NCI-H1092 treated with DMSO at 0.1 percent for 48 hours (cell line): ENCODE results near the gene WDR45B.
"Not testable (repeated sequence)": the region's sequence is repeated elsewhere in the genome, so short reads cannot be mapped to it uniquely, and the experiment has no call there.

Source experiments
- DNase-seq: peaks from one replicate; lab custom pipeline; 2025; lab: John Stamatoyannopoulos, UW

WDR45B gene

DNA sequence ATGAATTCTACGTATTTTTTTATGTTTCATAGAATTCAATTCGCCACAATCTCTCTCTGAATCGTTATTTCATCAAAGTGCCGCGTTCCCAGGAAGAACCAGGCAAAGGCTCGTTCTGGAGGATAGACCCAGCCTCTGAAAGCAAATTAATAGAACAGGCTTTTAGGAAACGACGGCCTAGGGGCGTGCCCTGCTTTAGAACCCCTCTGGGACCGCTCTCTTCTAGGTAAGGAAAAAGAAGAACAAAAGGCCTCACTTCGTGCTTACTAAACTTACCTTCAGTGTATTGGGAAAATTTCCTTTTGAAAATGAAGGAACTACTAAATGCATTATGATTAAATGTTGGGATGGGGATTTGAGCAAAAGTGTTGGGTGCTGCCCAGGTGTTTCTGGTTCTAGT, 65.5 kb downstream of the WDR45B start:
- no peak for DNase-seq

DNA sequence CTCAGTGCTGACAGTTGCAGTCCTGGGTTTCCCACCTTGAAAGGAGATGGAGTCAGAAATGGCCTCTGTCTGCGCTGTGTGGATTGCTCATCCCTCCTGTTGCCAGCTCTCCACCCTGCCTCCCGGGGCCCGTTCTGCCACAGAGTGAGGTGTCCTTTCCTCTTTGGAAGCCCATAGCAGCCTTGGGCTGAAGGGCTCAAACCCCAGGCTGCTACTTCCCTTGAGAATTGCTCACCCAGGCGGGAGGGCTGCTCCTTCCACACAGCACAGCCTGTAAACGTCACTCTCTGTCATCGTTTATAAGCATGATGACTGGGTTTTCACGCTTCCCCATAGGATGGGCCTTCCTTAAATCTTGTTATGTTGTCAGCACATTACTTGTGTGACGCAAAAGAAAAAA, 66.0 kb downstream of the WDR45B start:
- DNase-seq, result no peak

DNA sequence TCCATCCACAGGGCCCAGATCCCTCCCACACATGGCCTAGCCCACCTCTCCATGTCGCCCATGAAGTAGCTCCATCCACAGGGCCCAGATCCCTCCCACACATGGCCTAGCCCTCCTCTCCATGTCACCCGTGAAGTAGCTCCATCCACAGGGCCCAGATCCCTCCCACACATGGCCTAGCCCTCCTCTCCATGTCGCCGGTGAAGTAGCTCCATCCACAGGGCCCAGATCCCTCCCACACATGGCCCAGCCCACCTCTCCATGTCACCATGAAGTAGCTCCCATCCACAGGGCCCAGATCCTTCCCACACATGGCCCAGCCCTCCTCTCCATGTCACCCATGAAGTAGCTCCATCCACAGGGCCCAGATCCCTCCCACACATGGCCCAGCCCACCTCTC, 68.3 kb downstream of the WDR45B start:
- DNase-seq, result not testable (repeated sequence)

DNA sequence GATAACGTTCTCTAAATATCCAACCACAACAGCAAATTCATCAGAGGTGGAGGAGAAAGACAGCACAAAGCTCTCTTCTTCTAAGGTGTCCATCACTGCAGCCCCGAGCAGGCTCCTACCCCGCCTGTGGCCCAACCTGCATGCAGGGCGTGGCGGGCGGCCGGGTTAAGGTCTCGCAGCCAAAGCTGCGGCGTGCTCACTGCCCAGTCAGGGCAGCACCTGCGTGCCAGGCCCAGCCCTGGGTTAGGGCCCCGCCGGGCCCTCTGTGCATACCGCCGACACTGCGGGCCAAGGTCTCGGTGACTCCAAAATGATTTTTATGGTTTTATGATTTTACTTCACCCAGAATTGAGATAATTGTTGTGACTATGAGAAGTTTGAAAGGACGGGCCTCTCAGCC, 70.9 kb downstream of the WDR45B start:
- DNase-seq, result no peak

DNA sequence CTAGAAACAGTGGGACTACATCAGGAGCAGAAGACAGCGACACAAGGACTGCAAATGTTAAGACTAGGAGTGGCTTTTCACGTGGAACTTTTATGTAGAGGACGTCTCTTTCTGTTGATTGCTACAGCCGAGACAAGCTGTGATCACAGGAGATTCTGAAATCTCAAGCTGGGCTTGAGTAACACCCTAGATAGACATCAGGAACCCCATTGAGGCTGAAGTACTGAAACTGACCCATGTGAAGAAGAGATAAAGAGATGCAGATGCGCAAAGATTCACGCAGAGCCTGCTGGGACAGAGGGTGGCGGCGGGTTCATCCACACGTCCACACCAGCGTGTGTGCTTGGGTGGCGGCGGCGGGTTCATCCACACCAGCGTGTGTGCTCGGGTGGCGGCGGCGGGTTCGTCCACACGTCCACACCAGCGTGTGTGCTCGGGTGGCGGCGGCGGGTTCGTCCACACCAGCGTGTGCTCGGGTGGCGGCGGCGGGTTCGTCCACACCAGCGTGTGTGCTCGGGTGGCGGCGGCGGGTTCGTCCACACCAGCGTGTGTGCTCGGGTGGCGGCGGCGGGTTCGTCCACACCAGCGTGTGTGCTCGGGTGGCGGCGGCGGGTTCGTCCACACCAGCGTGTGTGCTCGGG, 72.5 kb downstream of the WDR45B start:
- not testable (repeated sequence) for DNase-seq

DNA sequence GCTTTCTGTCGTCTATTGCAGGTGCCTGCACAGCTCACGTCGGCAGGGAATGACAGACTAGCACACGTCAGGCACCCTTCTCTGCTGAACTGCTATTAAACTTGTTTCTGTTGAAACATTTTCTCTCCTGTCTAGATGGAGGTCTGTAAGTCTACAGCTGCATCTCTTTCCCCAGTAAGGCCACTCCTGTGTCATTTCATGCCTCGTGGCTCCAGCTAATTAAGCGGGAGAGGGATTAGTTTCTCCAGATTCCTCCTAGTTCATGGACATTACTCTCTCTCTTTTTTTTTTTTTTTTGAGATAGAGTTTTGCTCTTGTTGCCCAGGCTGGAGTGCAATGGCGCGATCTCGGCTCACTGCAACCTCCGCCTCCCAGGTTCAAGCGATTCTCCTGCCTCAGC, 74.2 kb downstream of the WDR45B start:
- no peak for DNase-seq

DNA sequence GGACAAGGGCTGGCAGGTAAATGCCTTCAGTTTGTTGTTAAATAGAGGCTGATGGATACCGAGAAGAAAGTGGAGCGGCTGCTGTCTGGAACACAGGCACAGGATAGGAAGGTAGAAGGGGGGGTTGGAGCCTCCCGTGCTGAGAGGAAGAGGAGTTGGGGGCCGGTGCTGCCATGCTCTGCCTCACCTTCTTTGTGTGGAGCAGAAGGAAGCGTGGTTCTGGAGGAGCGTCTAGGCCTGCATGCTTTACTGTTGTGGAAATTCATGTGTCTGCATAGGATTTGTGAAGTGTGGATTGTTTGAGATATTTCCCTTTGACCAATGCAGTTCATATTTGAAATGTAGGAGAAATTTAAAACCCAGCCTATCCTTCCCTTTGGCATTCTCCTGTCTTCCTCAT, 76.4 kb downstream of the WDR45B start:
- DNase-seq, result no peak

DNA sequence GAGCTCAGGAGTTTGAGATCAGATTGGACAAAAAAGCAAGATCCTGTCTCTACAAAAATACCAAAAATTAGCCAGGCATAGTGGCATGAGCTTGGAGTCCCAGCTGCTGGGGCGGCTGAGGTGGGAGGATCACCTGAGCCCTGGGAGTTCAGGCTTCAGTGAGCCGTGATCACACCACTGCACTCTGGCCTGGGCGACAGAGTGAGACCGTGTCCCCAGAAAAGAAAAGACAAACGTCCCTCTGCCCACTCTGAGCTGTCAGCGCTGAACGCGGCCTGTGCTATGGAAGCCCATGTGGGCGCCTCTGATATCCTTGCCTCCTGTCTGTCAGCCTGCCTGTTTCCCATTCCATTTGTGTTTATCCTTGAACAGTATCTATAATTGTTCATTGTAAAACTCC, 78.0 kb downstream of the WDR45B start:
- DNase-seq, result no peak

DNA sequence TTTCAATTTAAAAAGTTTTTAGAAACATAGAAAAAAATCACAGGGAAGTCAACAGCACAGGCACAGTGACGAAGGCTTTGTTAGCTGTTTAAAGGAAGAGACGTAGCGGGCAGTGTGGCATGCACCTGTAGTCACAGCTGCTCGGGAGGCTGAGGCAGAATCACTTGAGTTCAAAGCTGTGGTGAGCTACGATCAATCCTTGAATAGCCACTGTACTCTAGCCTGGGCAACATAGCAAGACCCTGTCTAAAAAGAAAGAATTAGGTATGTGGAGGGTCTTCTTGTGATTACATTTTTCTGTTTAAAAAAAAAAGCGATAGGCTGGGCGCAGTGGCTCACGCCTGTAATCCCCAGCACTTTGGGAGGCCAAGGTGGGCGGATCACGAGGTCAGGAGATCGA, 78.6 kb downstream of the WDR45B start:
- DNase-seq, result no peak

DNA sequence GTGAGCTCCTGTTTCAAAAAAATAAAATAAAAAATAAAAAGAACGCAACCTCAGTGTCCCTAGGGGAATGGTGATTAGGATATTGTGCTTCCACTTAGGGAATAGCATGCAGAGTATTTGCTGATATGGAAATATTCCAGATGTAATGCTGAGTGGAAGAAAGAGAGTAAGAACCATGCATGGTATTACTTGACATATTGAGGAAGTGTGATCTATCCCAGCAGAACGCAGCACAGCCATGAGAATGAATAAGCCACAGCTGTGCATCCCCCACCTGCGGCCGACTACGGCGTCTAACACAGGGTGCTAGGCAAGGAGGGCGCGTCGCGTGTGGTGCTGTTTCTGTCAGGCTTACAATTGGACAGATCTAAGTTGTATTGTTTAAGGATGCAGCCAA, 79.2 kb downstream of the WDR45B start:
- no peak for DNase-seq

DNA sequence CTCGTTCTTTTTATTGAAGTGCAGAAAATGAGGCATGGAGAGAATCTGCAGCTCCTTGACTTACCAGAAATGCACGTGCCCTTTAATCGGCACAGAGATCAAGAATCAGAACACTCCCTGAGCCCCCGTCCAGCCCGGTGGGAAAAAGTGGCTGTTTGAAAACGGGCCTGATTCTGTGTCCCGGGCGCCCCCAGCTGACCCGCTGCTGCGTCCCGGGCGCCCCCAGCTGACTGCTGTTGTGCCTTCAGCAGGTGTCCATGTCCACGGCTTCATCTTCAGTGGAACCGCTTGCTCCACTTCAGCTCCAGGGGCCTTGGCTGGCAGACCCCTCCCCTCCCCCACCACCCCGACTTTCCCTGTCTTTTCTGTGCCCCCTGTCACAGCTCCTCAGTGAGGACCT, 81.0 kb downstream of the WDR45B start:
- DNase-seq, result no peak

DNA sequence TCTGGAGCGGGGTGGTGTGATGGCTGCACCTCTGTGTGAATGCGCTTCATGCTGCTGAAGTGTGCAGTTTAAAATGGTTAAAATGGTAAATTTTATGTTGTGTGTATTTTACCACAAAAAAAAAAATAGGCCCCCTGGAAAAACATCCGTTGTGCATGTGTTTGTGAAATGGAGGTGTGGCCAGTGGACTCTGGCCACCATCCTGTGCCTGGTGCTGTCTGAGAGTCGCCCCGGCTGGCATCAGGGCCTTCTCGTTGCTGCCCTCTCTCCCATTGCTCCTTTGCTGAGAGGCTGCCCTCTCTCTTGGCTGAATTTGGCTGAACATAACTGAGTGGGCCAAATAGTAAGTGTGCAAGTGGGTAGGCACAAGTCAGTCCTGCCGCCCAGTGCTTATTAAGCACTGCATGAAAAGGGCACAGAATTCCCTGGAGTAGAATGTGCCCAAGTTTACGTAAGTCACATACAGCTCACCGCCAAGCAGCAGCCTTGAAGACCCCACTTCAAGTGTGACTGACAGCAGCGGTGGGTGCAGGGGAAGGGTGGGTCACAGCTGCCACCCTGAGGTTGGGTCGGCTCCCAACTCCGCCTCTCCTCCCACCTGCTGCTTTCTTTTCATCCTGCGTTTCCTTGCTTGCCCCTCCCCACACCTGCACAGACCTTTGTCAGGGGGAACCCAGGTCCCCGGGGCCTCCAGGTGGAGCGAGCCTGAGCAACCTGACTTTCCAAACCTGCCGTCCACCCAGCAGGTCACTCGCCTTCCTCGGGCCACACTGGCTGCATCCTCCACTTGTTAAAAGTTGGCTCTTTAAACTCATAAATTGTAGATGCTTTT, 81.9 kb downstream of the WDR45B start:
- DNase-seq, result no peak

DNA sequence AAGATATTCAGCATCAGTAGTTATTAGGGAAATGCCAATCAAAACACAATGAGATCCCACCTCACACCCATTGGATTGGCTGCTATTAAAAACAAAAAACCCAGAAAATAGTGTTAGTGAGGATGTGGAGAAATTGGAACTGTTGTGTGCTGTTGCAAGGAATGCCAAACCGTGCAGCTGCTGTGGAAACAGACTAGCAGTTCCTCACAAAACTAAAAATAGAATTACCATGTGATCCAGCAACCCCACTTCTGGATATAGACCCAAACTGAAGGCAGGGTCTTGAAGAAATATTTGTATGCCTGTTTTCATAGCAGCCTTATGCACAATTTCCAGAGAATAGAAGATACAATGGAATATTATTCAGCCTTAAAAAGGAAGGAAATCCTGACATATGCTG, 82.7 kb downstream of the WDR45B start:
- DNase-seq, result no peak
